CD4-positive, alpha-beta T cell treated with Interleukin-4 for 1 hour (primary cell): ENCODE measurements around the gene CNTNAP1.
"Not testable (repeated sequence)": the region's sequence is repeated elsewhere in the genome, so short reads cannot be mapped to it uniquely, and the experiment has no call there.

ENCODE experiments used
- DNase-seq, 2 donors: peaks; one replicate each; pipeline ENCODE4 v3.0.0-alpha.2; 2020 to 2022

The CNTNAP1 gene

DNA sequence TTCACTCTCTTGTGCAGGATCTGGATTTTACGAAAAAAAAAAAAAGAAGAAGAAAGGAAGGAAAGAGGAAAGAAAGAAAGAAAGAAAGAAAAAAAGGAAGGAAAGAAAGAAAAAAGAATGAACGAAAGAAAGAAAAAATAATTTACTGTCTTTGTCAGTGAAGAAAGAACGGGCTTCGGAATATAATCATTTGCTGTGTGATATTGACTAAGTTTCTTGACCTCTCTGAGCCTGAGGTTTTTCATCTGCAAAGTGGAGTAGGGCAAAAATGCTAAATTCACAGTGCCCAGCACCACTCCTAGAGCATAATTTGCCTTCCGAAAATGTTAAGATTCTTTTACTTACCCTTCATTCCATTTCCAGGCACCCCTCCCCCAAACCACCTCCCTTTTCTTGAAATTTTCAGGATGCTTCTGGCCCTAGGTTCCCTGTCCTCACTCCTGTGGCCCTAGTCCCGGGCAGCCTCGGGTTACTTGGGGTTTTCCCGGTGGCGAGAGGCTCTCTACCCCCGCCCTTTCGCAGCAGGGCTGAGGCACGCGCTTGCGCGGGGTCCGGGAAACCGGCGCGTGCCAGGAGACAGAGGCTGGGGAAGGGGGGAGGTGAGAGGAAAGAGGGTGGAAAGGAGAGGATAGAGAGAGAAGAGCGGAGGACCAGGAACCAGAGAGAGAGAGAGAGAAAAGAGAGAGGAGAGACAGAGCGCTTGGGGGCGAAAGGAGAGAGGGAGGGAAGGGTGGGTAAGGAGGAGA, at the start of gene CNTNAP1:
Gene CNTNAP1, plus strand, starts transcription at position 556 of the 746 bp plus-strand sequence. CDS start 299 bp downstream, outside the sequence.
- peak in 1 of 2 donors; percentile 29 for DNase-seq

- DNase-seq, result no peak
Observed at GRCh38 chr17:42632949-42633444, 49.3 kb upstream of the CNTNAP1 start.

DNA sequence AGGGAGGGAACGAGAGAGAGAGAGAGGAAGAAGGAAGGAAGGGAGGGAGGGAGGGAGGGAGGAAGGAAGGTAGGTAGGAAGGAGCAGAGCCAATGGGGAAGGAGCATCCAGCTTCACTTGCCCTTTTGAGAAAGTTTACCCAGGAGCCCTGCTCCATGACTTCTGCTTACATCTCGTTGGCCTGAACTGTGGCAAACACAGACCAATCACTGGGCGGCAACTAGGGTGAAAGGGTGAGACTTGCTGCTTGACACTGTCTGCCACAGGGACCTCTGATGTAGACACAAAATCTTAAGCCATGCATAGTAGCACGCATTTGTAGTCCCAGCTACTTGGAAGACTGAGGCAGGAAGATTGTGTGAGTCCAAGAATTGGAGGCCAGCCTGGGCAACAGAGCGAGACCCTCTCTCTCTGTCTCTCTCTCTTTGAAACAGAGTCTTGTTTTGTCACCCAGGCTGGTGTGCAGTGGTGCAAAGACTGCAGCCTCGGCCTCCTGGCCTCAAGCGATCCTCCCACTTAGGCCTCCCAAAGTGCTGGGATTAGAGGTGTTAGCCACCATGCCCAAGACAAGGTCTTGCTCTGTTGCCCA, 42.7 kb upstream of the CNTNAP1 start:
- DNase-seq, result no peak

DNA sequence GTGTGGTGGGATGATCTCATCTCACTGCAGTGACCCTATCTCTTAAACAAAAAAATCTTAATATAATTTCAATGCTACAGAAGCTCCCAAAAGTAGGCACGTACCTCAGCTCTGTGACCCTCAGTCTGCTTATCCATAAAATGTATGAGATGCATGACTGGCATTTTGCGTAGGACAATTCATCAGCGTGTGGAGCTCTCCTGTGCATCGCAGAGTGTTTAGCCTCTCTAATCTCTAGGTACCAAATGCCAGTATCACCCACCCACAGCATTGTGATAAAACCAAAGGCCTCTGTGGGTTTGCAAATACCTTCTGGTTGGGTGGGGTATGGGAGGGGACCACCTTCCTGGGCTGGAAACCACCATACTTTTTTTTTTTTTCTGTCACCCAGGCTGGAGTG, 42.2 kb upstream of the CNTNAP1 start:
- no peak for DNase-seq

- no peak for DNase-seq
Observed at GRCh38 chr17:42642336-42642735, 40.0 kb upstream of the CNTNAP1 start.

DNA sequence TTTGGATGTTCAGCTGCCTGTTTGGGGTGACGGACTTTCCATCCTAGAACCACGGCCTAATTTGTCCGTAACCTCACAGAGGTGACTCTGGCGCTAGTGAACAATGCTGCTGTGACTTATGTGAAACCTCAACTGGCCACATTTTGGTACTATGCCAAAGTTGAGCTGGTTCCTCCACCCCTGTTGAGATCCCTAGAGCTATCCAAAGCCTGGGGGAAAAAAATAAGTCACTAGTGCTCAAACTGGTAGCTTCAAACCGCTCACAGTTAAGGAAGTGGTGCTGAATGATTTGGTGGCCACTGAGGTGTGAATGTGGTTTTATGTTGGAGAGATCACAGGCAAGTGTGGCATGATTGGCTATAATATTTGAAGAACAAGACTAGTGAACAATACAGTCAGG, 34.6 kb upstream of the CNTNAP1 start:
- no peak for DNase-seq

DNA sequence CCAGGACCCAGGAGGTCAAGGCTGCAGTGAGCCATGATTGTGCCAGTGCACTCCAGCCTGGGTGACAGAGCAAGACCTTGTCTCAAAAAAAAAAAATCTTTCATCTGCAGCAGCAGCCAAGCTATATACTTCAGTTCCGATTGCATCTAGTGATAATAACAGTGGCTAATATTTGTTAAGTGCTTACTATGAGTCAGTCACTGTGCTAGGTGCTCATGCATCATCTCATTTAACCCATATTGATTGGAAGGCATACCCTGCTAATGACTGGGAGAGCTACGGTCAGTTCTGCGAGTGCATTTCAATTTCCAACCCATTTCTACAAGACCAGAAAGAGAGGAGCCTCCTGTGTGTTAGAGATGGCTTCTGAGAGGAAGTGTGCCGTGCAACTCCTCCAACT, 30.9 kb upstream of the CNTNAP1 start:
- no peak for DNase-seq

GRCh38 chr17:42653179-42654124, 28.9 kb upstream of the CNTNAP1 start:
- DNase-seq, result no peak

- no peak for DNase-seq
Observed at GRCh38 chr17:42655528-42655927, 26.8 kb upstream of the CNTNAP1 start.

GRCh38 chr17:42657824-42658588, 24.3 kb upstream of the CNTNAP1 start:
- no peak for DNase-seq

- DNase-seq, result peak; percentile 74 to 82
Observed at GRCh38 chr17:42659079-42659931, 23.0 kb upstream of the CNTNAP1 start, which contains the start of gene TUBG2. Gene TUBG2 (plus strand): TSS chr17:42659284. CDS start chr17:42659504, 220 bp downstream.

DNA sequence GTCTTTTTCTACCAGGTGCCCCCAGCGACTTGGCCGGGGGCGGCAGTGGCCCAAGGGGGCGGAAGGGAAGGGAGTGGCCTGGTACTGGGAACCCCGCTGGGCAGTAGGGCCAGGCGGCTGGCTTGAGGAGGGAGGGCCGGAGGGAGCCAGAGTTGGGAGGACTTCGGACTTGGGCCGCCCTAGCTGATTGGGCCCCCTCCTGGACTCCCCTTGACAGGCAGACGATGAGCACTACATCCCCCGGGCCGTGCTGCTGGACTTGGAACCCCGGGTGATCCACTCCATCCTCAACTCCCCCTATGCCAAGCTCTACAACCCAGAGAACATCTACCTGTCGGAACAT, 22.4 kb upstream of the CNTNAP1 start:
- not testable (repeated sequence) for DNase-seq

GRCh38 chr17:42660692-42661345, 21.5 kb upstream of the CNTNAP1 start:
- DNase-seq, result no peak

DNA sequence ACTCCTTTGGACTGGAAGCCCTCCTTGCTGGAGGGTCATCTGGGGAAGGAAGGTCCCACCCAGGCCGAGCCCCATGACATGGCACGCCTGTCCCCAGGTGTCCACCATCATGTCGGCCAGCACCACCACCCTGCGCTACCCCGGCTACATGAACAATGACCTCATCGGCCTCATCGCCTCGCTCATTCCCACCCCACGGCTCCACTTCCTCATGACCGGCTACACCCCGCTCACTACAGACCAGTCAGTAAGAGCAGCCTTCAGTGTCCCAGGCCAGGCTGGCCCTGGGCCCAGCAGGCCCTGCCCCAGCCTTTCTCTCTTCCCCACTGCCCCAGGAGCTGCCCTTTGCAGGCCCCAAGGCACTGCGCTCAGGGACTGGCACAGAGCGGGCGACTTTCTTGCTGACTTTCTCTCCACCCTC, 16.7 kb upstream of the CNTNAP1 start:
- no peak for DNase-seq

DNA sequence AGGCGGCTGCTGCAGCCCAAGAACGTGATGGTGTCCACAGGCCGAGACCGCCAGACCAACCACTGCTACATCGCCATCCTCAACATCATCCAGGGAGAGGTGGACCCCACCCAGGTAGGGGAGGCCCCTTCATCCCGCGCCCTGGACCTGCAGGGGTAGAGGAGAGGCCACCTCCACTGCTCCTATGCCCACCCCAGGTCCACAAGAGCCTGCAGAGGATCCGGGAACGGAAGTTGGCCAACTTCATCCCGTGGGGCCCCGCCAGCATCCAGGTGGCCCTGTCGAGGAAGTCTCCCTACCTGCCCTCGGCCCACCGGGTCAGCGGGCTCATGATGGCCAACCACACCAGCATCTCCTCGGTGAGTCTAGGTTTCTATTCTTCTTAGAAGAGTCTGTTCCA, 16.2 kb upstream of the CNTNAP1 start:
- not testable (repeated sequence) for DNase-seq

- DNase-seq, result no peak
Observed at GRCh38 chr17:42667088-42667951, 15.0 kb upstream of the CNTNAP1 start.

GRCh38 chr17:42669705-42669976, 12.7 kb upstream of the CNTNAP1 start:
- DNase-seq, result no peak

GRCh38 chr17:42669977-42670788, 12.1 kb upstream of the CNTNAP1 start:
- DNase-seq, result peak; percentile 51 to 56
